BJ (cell line): ENCODE measurements around the gene GAK. TPM values are rescaled to one million over a fixed set of nuclear protein-coding genes. Genes with fewer than 3 reads are reported as not detected.

Experiments
- CTCF ChIA-PET: fragments of 350-600 bp; formaldehyde crosslinking; extraction: SDS; loops from one replicate; lab custom pipeline; 2021; ENCODE audit warnings: antibody characterized with exemption, inconsistent platforms; lab: Yijun Ruan, JAX
- POLR2A ChIA-PET: fragments of 300-600 bp; sonication (Branson Sonifier 250); formaldehyde crosslinking; extraction: SDS; loops from one replicate; lab custom pipeline; 2021; ENCODE audit warnings: antibody characterized with exemption; lab: Charles Lee
- DNase-seq: peaks from one replicate; pipeline ENCODE4 v3.0.0-alpha.2; 2011; ENCODE audit warnings: low read depth
- H3K27me3 ChIP-seq: 2 replicates; pipeline ENCODE4 v1.6.0; 2011; ENCODE audit warnings: low read length; ENCODE audit not compliant: control insufficient read depth, insufficient read depth
- H3K36me3 ChIP-seq: 2 replicates; pipeline ENCODE4 v1.5.1; 2011; ENCODE audit warnings: low read length; ENCODE audit not compliant: control insufficient read depth, insufficient read depth
- H3K4me3 ChIP-seq: 2 replicates; pipeline ENCODE4 v1.5.1; 2011; ENCODE audit warnings: low read depth, mild to moderate bottlenecking, control low read depth, low read length
- polyA plus RNA-seq: library from polyadenylated mRNA; depleted of rRNA; stranded (reverse); fragments of >200 nt; gene quantifications from 2 replicates; pipeline ENCODE4 v1.2.3, GENCODE V29; 2011
- TF ChIP-seq, protein P1 (sequence below): IDR thresholded peaks from 2 replicates; pipeline ENCODE4 v1.5.1; 2011; ENCODE audit warnings: low read depth, mild to moderate bottlenecking, control low read depth, inconsistent platforms, low read length, moderate library complexity; ENCODE audit not compliant: insufficient read depth

Gene GAK
- polyA plus RNA-seq, 1 experiment: 26.3 TPM

GRCh38 chr4:824461-825062 lies 107.6 kb downstream of the GAK start:
- CTCF ChIA-PET: no interaction called here
- POLR2A ChIA-PET: no interaction called here
- TF ChIP-seq, protein P1, sequence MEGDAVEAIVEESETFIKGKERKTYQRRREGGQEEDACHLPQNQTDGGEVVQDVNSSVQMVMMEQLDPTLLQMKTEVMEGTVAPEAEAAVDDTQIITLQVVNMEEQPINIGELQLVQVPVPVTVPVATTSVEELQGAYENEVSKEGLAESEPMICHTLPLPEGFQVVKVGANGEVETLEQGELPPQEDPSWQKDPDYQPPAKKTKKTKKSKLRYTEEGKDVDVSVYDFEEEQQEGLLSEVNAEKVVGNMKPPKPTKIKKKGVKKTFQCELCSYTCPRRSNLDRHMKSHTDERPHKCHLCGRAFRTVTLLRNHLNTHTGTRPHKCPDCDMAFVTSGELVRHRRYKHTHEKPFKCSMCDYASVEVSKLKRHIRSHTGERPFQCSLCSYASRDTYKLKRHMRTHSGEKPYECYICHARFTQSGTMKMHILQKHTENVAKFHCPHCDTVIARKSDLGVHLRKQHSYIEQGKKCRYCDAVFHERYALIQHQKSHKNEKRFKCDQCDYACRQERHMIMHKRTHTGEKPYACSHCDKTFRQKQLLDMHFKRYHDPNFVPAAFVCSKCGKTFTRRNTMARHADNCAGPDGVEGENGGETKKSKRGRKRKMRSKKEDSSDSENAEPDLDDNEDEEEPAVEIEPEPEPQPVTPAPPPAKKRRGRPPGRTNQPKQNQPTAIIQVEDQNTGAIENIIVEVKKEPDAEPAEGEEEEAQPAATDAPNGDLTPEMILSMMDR: no peak
- Histone ChIP-seq H3K27me3 (peaks cover 48% of the 10 kb centered on the region), H3K4me3 (no peak overlapping the region), H3K36me3 (no peaks in the 10 kb centered on the region)
- no peak for DNase-seq

DNA sequence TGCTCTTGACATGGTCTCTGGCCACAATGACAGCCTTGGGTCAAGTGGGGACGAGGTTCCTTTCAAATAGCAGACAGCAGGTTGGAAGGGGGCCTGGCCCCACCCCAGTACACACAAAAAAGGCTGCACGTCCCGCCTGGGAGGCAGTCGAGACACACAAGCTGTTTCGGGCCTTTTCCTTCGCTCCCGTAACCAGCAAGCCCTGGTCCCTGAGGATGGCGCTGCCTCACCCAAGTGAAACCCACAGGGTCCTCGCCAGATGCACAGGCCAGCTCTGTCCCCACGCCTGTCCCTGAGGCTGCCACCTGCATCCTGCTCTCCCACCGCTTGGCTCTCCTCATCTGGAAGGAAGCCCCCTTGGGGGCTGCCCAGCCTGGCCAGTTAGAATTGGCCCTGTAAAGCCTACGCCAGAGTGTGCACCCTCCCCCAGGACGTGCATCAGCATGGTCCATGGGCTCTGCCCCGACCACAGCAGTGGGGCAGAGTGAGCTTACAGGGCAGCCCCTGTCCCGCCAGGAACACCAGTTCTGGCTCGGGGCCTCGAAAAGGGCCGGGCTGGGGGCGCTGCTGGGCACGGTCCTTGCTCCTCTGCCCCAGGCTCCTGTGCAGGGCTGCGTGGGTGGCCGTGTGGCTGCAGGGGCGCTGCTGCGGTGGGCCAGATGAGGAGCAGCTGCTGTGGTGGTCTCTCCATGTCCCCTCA lies 108.2 kb downstream of the GAK start:
- TF ChIP-seq, protein P1: no peak
- Histone ChIP-seq H3K4me3 (no peak overlapping the region), H3K27me3 (peaks cover 45% of the 10 kb centered on the region), H3K36me3 (no peaks in the 10 kb centered on the region)
- ChIA-PET CTCF (no interaction called here), POLR2A (no interaction called here)
- no peak for DNase-seq

DNA sequence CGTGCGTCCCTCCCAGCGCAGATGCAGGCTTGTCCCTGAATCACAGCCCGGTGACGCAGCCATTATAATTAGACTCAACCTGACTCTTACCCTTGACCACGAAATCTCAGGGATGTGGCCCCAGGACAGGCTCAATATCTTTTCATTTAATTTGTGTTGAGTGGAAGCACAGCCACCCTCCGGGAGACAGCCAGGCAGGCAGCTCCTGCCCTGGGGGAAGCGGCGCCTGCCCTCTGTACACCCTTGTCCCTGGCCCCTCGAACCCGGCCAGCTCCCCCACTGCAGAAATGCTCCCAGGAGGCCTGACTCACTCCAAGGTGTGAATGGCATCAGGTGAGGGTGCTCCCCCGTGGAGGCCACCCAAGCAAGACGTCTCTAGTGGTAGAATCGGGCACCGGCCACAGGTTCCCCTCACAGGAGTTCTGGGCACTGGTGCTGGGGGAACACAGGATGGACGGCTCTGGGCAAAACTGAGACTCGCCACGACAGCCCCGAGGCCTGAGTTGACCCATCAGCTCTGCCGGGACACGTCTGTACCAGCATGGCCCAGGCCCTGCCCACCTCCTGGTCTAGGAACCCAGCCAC lies 108.8 kb downstream of the GAK start:
- TF ChIP-seq, protein P1: no peak
- CTCF ChIA-PET: no interaction called here
- DNase-seq: no peak
- H3K27me3 ChIP-seq: peaks cover 43% of the 10 kb centered on the region
- no peak overlapping the region for H3K4me3 ChIP-seq
- POLR2A ChIA-PET: no interaction called here
- no peaks in the 10 kb centered on the region for H3K36me3 ChIP-seq

GRCh38 chr4:822361-823175 lies 109.5 kb downstream of the GAK start:
- CTCF ChIA-PET: no interaction called here
- TF ChIP-seq, protein P1: no peak
- Histone ChIP-seq H3K4me3 (no peak overlapping the region), H3K27me3 (peaks cover 37% of the 10 kb centered on the region), H3K36me3 (no peaks in the 10 kb centered on the region)
- POLR2A ChIA-PET: no interaction called here
- no peak for DNase-seq

- POLR2A ChIA-PET: no interaction called here
- CTCF ChIA-PET: no interaction called here
- Histone ChIP-seq H3K4me3 (no peak overlapping the region), H3K36me3 (no peaks in the 10 kb centered on the region), H3K27me3 (peaks cover 32% of the 10 kb centered on the region)
- TF ChIP-seq, protein P1: no peak
- no peak for DNase-seq
Observed at GRCh38 chr4:821631-822030, 110.5 kb downstream of the GAK start.
